ENCODE results near the gene MUCL1. TPM values are rescaled to one million over a fixed set of nuclear protein-coding genes. Genes with fewer than 3 reads are reported as not detected.

Gene MUCL1
- total and polyA plus RNA-seq, 2 donors (not counting 1 experiment from before 2014, with no cell fraction given) = not detected

DNA sequence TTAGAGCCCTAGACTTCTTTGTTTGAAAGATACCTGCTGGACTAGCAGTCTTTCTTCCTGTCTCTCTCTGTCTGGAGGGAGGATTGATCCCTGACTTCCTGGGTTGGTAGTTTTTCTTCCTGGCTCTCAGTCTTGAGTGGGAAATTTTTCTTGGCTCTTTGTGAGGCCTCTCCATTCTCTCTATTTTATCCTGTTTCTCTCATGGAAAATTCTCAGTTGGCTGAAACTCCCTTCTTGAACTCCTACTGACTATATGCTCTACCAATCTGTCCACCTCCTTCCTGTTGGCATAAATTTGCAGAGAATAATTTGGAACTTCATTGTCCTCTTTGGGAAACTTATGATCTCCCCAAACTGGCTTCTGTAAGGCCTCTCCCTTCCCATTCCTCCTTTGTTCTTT, 24.1 kb upstream of the MUCL1 start:
- no peak overlapping the region for H3K4me3 ChIP-seq (ENCODE audit: control extremely low read depth in 1 of 5, extremely low read depth in 1 of 5, insufficient read depth in 1 of 5, low read depth in 2 of 5, low read length in 4 of 5)
- intact Hi-C loops (cut with micrococcal nuclease) = no loop called here
- ATAC-seq (ENCODE audit: low read depth) (no peak), DNase-seq (no peak)
- H3K9me3 ChIP-seq (ENCODE audit: control extremely low read depth in 1 of 3, control insufficient read depth in 2 of 3, insufficient read depth in 1 of 3, low read length in 2 of 3) = no peaks in the 10 kb centered on the region
- peaks cover 14% of the 10 kb centered on the region for H3K27me3 Mint-ChIP-seq
- H3K4me2 ChIP-seq (replicated peaks; ENCODE audit: low read depth, low read length, poor library complexity, severe bottlenecking) = no peak overlapping the region
- no peaks in the 10 kb centered on the region for H3K36me3 ChIP-seq (replicated peaks in 1 of 2; ENCODE audit: control extremely low read depth in 1 of 2, control insufficient read depth in 1 of 2, extremely low read depth in 1 of 2, insufficient read depth in 2 of 2, low read length in 1 of 2)
- no peaks in the 10 kb centered on the region for H3K4me1 Mint-ChIP-seq
- POLR2A ChIA-PET = no interaction called here
- no peak for TF ChIP-seq EZH2 (IDR thresholded peaks at IDR 0.05; ENCODE audit: borderline replicate concordance, insufficient read depth, low read depth, low read length, poor library complexity, severe bottlenecking)
- TF ChIP-seq, protein P1, sequence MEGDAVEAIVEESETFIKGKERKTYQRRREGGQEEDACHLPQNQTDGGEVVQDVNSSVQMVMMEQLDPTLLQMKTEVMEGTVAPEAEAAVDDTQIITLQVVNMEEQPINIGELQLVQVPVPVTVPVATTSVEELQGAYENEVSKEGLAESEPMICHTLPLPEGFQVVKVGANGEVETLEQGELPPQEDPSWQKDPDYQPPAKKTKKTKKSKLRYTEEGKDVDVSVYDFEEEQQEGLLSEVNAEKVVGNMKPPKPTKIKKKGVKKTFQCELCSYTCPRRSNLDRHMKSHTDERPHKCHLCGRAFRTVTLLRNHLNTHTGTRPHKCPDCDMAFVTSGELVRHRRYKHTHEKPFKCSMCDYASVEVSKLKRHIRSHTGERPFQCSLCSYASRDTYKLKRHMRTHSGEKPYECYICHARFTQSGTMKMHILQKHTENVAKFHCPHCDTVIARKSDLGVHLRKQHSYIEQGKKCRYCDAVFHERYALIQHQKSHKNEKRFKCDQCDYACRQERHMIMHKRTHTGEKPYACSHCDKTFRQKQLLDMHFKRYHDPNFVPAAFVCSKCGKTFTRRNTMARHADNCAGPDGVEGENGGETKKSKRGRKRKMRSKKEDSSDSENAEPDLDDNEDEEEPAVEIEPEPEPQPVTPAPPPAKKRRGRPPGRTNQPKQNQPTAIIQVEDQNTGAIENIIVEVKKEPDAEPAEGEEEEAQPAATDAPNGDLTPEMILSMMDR (IDR thresholded peaks at IDR 0.05) = no peak
- no peaks in the 10 kb centered on the region for H3K9me3 Mint-ChIP-seq (ENCODE audit: insufficient read depth)
- no peak overlapping the region for H3K27ac Mint-ChIP-seq
- H3K4me1 ChIP-seq (ENCODE audit: control insufficient read depth in 2 of 2, insufficient read depth in 2 of 2, low read length in 2 of 2) = no peaks in the 10 kb centered on the region
- H3K79me2 ChIP-seq (ENCODE audit: control insufficient read depth, insufficient read depth, low read length) = no peaks in the 10 kb centered on the region
- no peaks in the 10 kb centered on the region for H4K20me1 ChIP-seq (ENCODE audit: control insufficient read depth, insufficient read depth, low read length, poor library complexity, severe bottlenecking)
- H3K27ac ChIP-seq (ENCODE audit: low read length in 2 of 2) = no peak overlapping the region
- CTCF ChIA-PET = interaction anchor here (0.6 kb wide), 1 partner anchor 122 kb away, joined by 3 read pairs; no protein-coding TSS in a partner anchor
- no peak overlapping the region for H3K9ac ChIP-seq (ENCODE audit: low read length)
- H3K4me3 Mint-ChIP-seq = no peak overlapping the region
- no peak overlapping the region for H2AFZ ChIP-seq (ENCODE audit: insufficient read depth, low read depth, low read length, poor library complexity, severe bottlenecking)
- H3K27me3 ChIP-seq (replicated peaks in 1 of 4; ENCODE audit: control extremely low read depth in 1 of 4, control insufficient read depth in 3 of 4, insufficient read depth in 4 of 4, low read length in 3 of 4) = peaks cover 0 to 7% (median 0%) of the 10 kb centered on the region in 4 experiments

DNA sequence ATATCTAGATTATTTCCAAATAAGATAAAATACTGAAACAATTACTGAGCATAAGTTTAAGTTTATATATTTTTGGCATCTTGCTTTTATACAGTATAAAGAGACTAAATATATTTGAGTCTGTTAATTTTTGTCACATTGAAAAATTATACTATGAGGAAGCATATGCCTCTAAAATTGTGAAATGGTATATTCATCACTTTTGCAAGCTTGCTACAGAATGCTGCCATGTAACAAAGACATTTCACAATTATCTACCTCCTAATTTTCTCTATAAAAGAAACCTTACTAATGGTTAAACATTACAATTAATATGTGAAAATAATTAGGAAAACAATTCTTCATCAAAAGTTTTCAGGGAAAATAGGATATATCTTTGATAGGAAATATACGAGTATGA, 22.7 kb upstream of the MUCL1 start:
- Histone ChIP-seq H4K20me1 (ENCODE audit: control insufficient read depth, insufficient read depth, low read length, poor library complexity, severe bottlenecking) (no peaks in the 10 kb centered on the region), H3K9ac (ENCODE audit: low read length) (no peak overlapping the region), H3K27ac (ENCODE audit: low read length in 2 of 2) (no peak overlapping the region), H3K36me3 (replicated peaks in 1 of 2; ENCODE audit: control extremely low read depth in 1 of 2, control insufficient read depth in 1 of 2, extremely low read depth in 1 of 2, insufficient read depth in 2 of 2, low read length in 1 of 2) (no peaks in the 10 kb centered on the region), H3K4me3 (ENCODE audit: control extremely low read depth in 1 of 5, extremely low read depth in 1 of 5, insufficient read depth in 1 of 5, low read depth in 2 of 5, low read length in 4 of 5) (no peak overlapping the region), H2AFZ (ENCODE audit: insufficient read depth, low read depth, low read length, poor library complexity, severe bottlenecking) (no peak overlapping the region), H3K9me3 (ENCODE audit: control extremely low read depth in 1 of 3, control insufficient read depth in 2 of 3, insufficient read depth in 1 of 3, low read length in 2 of 3) (no peaks in the 10 kb centered on the region), H3K79me2 (ENCODE audit: control insufficient read depth, insufficient read depth, low read length) (no peaks in the 10 kb centered on the region), H3K27me3 (replicated peaks in 1 of 4; ENCODE audit: control extremely low read depth in 1 of 4, control insufficient read depth in 3 of 4, insufficient read depth in 4 of 4, low read length in 3 of 4) (peaks cover 0 to 7% (median 0%) of the 10 kb centered on the region in 4 experiments), H3K4me2 (replicated peaks; ENCODE audit: low read depth, low read length, poor library complexity, severe bottlenecking) (no peak overlapping the region), H3K4me1 (ENCODE audit: control insufficient read depth in 2 of 2, insufficient read depth in 2 of 2, low read length in 2 of 2) (no peaks in the 10 kb centered on the region)
- WGBS (ENCODE audit: insufficient coverage) = 100% methylated on average over 1 of the region's 1 CpG
- intact Hi-C loops (cut with micrococcal nuclease) = no loop called here
- no peaks in the 10 kb centered on the region for H3K4me1 Mint-ChIP-seq
- no peak for DNase-seq
- H3K4me3 Mint-ChIP-seq = no peak overlapping the region
- no peaks in the 10 kb centered on the region for H3K9me3 Mint-ChIP-seq (ENCODE audit: insufficient read depth)
- ATAC-seq (ENCODE audit: low read depth) = no peak
- H3K27me3 Mint-ChIP-seq = peaks cover 22% of the 10 kb centered on the region
- no peak overlapping the region for H3K27ac Mint-ChIP-seq
- CTCF ChIA-PET = no interaction called here
- no peak for TF ChIP-seq EZH2 (IDR thresholded peaks at IDR 0.05; ENCODE audit: borderline replicate concordance, insufficient read depth, low read depth, low read length, poor library complexity, severe bottlenecking)
- TF ChIP-seq, protein P1 (IDR thresholded peaks at IDR 0.05) = no peak
- POLR2A ChIA-PET = no interaction called here

All from B cell (primary cell).